ENCODE measurements around the gene ETV6. TPM values are rescaled to one million over a fixed set of nuclear protein-coding genes. Genes with fewer than 3 reads are reported as not detected.

ETV6 gene
- total and polyA plus RNA-seq, 2 of the 8 experiments (the other 6 are each of a cell fraction or from before 2014, with no cell fraction given), result 5.5 to 23.9 TPM

DNA sequence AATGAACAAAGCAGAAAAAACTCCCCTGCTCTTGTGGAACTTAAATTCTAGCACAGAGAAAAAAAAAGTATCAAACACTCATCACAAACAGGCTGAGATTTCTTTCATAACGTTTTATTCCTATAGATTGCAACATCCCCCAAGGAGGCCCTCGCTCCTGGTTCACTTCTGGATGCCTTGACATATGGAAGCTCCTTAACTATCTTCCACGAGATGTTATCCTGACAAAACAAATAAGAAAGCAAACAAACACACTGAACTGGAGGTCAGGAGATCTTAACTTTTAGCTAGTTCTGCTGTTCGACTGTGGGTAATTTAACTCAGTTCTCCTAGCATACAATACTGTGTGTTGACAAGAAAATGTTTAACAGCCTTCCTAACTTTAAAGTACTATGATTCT lies 104.8 kb downstream of the ETV6 start:
- Histone ChIP-seq H3K23ac (ENCODE audit: insufficient read length) (no peak overlapping the region), H3K14ac (ENCODE audit: insufficient read length) (no peak overlapping the region), H4K91ac (replicated peaks; ENCODE audit: insufficient read length, low read length) (no peak overlapping the region), H3K9ac (replicated peaks in 1 of 4; ENCODE audit: extremely low read depth in 1 of 4, low read depth in 3 of 4, low read length in 3 of 4) (no peak overlapping the region), H3K18ac (ENCODE audit: extremely low read depth, low read length) (no peak overlapping the region), H3K27me3 (replicated peaks in 1 of 4; ENCODE audit: control insufficient read depth in 3 of 4, extremely low read depth in 1 of 4, insufficient read depth in 3 of 4, low read length in 3 of 4) (no peaks in the 10 kb centered on the region), H3K27ac (ENCODE audit: low read depth, low read length) (no peak overlapping the region), H2BK5ac (ENCODE audit: low read depth, low read length) (no peak overlapping the region), H2BK120ac (replicated peaks; ENCODE audit: low read depth, low read length) (no peak overlapping the region), H3K9me3 (ENCODE audit: insufficient read depth in 2 of 2, low read depth in 1 of 2, low read length in 1 of 2) (no peaks in the 10 kb centered on the region), H2BK15ac (ENCODE audit: low read length) (no peak overlapping the region), H3K4me3 (ENCODE audit: extremely low read depth in 1 of 4, insufficient read depth in 2 of 4, low read depth in 3 of 4, low read length in 4 of 4) (no peak overlapping the region), H3K4me1 (replicated peaks in 1 of 4; ENCODE audit: control insufficient read depth in 3 of 4, insufficient read depth in 4 of 4, low read length in 3 of 4) (peaks cover 7 to 19% (median 13%) of the 10 kb centered on the region in 4 experiments), H3K79me2 (ENCODE audit: control insufficient read depth in 1 of 2, insufficient read depth in 2 of 2, low read length in 2 of 2) (peaks cover 0 to 6% of the 10 kb centered on the region in 2 experiments; a peak in 1 of 4 replicates), H2BK20ac (ENCODE audit: low read length) (no peak overlapping the region), H4K8ac (ENCODE audit: extremely low read depth, insufficient read depth, low read length) (no peak overlapping the region), H3K36me3 (ENCODE audit: control insufficient read depth in 2 of 4, insufficient read depth in 4 of 4, low read length in 3 of 4) (0 out of 8 replicates have a peak, but pooled peaks cover 0 to 3% (median 0%) of the 10 kb centered on the region in 4 experiments), H2AFZ (ENCODE audit: low read length) (no peak overlapping the region), H2BK12ac (ENCODE audit: low read depth, low read length) (no peak overlapping the region), H3K23me2 (ENCODE audit: low read depth, low read length) (no peaks in the 10 kb centered on the region), H3K79me1 (ENCODE audit: low read depth, low read length) (peaks cover 7% of the 10 kb centered on the region; the same call in 1 of the 2 replicates), H4K5ac (ENCODE audit: insufficient read length, low read depth, low read length) (no peak overlapping the region), H3K4me2 (ENCODE audit: insufficient read depth in 1 of 2, low read depth in 2 of 2, low read length in 2 of 2) (no peak overlapping the region), H3K4ac (replicated peaks; ENCODE audit: insufficient read length, low read depth, low read length) (no peak overlapping the region), H3K56ac (replicated peaks; ENCODE audit: insufficient read length, low read depth, low read length) (no peak overlapping the region), H4K20me1 (replicated peaks in 1 of 2; ENCODE audit: control insufficient read depth in 1 of 2, insufficient read depth in 2 of 2, low read length in 2 of 2) (no peaks in the 10 kb centered on the region), H2AK5ac (ENCODE audit: low read depth, low read length) (no peak overlapping the region)
- CTCF ChIA-PET (ENCODE audit: partially characterized antibody), result interaction anchor here (0.5 to 1.2 kb wide), 2 partner anchors 69 to 199 kb away, joined by 3 to 6 read pairs; no protein-coding TSS in a partner anchor
- TF ChIP-seq, protein P1, sequence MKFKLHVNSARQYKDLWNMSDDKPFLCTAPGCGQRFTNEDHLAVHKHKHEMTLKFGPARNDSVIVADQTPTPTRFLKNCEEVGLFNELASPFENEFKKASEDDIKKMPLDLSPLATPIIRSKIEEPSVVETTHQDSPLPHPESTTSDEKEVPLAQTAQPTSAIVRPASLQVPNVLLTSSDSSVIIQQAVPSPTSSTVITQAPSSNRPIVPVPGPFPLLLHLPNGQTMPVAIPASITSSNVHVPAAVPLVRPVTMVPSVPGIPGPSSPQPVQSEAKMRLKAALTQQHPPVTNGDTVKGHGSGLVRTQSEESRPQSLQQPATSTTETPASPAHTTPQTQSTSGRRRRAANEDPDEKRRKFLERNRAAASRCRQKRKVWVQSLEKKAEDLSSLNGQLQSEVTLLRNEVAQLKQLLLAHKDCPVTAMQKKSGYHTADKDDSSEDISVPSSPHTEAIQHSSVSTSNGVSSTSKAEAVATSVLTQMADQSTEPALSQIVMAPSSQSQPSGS (IDR thresholded peaks at IDR 0.05; ENCODE audit: low read length), result no peak
- TF ChIP-seq TBP (IDR thresholded peaks at IDR 0.05; ENCODE audit: low read depth, low read length) (no peak), ASH2L (IDR thresholded peaks at IDR 0.05; ENCODE audit: low read length) (no peak), YY1 (IDR thresholded peaks at IDR 0.05; ENCODE audit: low read depth, low read length) (no peak), SP1 (IDR thresholded peaks at IDR 0.05; ENCODE audit: low read depth, low read length) (no peak), JUND (IDR thresholded peaks at IDR 0.05; ENCODE audit: low read length) (no peak), HDAC2 (IDR thresholded peaks at IDR 0.05; ENCODE audit: borderline replicate concordance in 1 of 2, low read depth in 2 of 2, low read length in 2 of 2) (no peak), EGR1 (IDR thresholded peaks at IDR 0.05; ENCODE audit: borderline replicate concordance, low read depth, low read length) (no peak), KDM5A (IDR thresholded peaks at IDR 0.05; ENCODE audit: low read length) (no peak), BRCA1 (IDR thresholded peaks at IDR 0.05; ENCODE audit: low read depth, low read length) (no peak), CHD2 (IDR thresholded peaks at IDR 0.05; ENCODE audit: low read length) (no peak), SP2 (IDR thresholded peaks at IDR 0.05; ENCODE audit: low read length) (no peak)
- 80% methylated on average over 4 of the region's 4 CpGs; no CpG with 5 or more reads in 1 of the 2 experiments for WGBS, 2 experiments (ENCODE audit: extremely low coverage in 1 of 2, insufficient coverage in 1 of 2, insufficient read length in 1 of 2, insufficient replicate concordance in 2 of 2, low coverage in 1 of 2, low lambda C conversion rate in 2 of 2, missing lambda C conversion rate in 1 of 2)
- no peak for FAIRE-seq
- POLR2A ChIA-PET (ENCODE audit: partially characterized antibody), result no interaction called here
- DNase-seq (ENCODE audit: low read depth in 1 of 2, low spot score in 2 of 2), result no peak

Measured in H1 (cell line).